Colonic mucosa (tissue), 4 donors: ENCODE data around the gene PLD1. TPM values are rescaled to one million over a fixed set of nuclear protein-coding genes. Genes with fewer than 3 reads are reported as not detected.

Source experiments
- DNase-seq: peaks from one replicate; pipeline ENCODE4 v3.0.0-alpha.2; 2020
- H3K27ac ChIP-seq: fragments of 200-600 bp; one replicate; pipeline ENCODE4 v1.8.0; 2021
- H3K27me3 ChIP-seq: fragments of 200-600 bp; one replicate; pipeline ENCODE4 v1.8.0; 2021
- H3K36me3 ChIP-seq: fragments of 200-600 bp; one replicate; pipeline ENCODE4 v1.8.0; 2021
- H3K4me1 ChIP-seq: fragments of 200-600 bp; one replicate; pipeline ENCODE4 v1.8.0; 2021; ENCODE audit warnings: mild to moderate bottlenecking
- H3K4me3 ChIP-seq: fragments of 200-600 bp; one replicate; pipeline ENCODE4 v1.8.0; 2021
- H3K9ac ChIP-seq, 2 donors: one replicate each; pipeline ENCODE4 v1.7.0; 2013; ENCODE audit warnings: control low read depth in 2 of 2, low read depth in 2 of 2, low read length in 2 of 2
- H3K9me3 ChIP-seq: fragments of 200-600 bp; one replicate; pipeline ENCODE4 v1.8.0; 2021
- intact Hi-C: fragments of 100-400 bp; cut with DNase I; formaldehyde crosslinking; loops from one replicate; pipeline ENCODE4 v1.14.1; 2022
- total RNA-seq, 2 donors: library from RNA; stranded (reverse); fragmentation: NEBNext Ultra II Directional in 1 of 2; extraction: Animal tissue kit (Norgen Biotek cat#: 25700) in 1 of 2; gene quantifications; one replicate each; pipeline ENCODE4 v1.2.1, GENCODE V29; 2021
- TF ChIP-seq, protein P1 (sequence below): fragments of 200-600 bp; IDR thresholded peaks from one replicate; pipeline ENCODE4 v1.8.0; 2022; ENCODE audit warnings: antibody characterized with exemption, mild to moderate bottlenecking
- donor health status: healthy.
- donor health status: DM: no; HTN: no; CAD: no.
- donor health status: DM: no; HTN: no; CAD: no.

Gene PLD1
- total RNA-seq, 2 donors from 2014 or later = 49.6 to 81.3 TPM

DNA sequence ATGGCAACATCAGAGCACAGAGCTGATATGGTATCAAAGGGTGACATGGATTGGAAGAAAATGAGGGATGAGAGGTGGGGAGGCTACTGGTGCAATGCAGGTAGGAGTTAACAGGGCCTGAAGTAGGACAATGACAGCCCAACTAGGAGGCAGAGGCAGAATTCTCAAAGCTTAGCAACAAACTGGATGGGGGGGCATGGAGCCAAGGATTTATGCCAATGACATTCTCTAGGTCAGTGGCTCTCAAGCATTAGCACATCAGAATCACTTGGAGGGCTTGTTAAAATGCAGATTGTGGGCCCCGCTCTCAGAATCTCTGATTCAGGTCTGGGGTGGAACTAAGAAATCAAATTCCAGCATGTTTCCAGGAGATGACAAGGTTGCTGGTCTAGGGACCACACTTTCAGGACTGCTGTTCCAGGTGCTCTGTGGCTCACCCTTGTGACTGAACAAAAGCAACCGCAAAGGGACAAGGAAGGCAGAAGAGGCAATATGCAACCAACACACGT is 252.0 kb downstream of the PLD1 start:
- Histone ChIP-seq H3K9me3 (no peaks in the 10 kb centered on the region), H3K4me3 (no peak overlapping the region), H3K36me3 (no peaks in the 10 kb centered on the region), H3K4me1 (no peaks in the 10 kb centered on the region), H3K27ac (no peak overlapping the region), H3K9ac (no peak overlapping the region), H3K27me3 (no peaks in the 10 kb centered on the region)
- no peak for DNase-seq
- TF ChIP-seq, protein P1, sequence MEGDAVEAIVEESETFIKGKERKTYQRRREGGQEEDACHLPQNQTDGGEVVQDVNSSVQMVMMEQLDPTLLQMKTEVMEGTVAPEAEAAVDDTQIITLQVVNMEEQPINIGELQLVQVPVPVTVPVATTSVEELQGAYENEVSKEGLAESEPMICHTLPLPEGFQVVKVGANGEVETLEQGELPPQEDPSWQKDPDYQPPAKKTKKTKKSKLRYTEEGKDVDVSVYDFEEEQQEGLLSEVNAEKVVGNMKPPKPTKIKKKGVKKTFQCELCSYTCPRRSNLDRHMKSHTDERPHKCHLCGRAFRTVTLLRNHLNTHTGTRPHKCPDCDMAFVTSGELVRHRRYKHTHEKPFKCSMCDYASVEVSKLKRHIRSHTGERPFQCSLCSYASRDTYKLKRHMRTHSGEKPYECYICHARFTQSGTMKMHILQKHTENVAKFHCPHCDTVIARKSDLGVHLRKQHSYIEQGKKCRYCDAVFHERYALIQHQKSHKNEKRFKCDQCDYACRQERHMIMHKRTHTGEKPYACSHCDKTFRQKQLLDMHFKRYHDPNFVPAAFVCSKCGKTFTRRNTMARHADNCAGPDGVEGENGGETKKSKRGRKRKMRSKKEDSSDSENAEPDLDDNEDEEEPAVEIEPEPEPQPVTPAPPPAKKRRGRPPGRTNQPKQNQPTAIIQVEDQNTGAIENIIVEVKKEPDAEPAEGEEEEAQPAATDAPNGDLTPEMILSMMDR = no peak
- intact Hi-C loops = no loop called here

DNA sequence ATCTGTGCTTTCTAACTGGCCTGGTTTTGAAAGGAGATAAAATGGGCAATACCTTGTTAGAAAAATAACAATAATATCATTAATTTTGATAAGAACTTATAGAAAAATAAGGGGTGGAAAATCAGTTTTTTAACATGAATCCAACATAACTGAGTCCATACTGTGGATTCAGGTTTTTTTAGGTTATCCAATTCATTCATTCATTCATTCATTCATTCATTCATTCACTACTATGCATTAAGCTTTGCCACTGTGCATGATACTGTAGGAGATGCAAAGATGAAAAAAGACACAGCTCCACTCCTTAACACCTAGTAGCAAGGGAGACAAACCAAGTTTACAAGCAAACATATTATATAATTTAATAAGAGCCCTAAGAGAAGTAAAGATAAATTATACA is 253.1 kb downstream of the PLD1 start:
- TF ChIP-seq, protein P1 = no peak
- Histone ChIP-seq H3K36me3 (no peaks in the 10 kb centered on the region), H3K4me1 (no peaks in the 10 kb centered on the region), H3K4me3 (no peak overlapping the region), H3K9me3 (no peaks in the 10 kb centered on the region), H3K27ac (no peak overlapping the region), H3K27me3 (no peaks in the 10 kb centered on the region), H3K9ac (no peak overlapping the region)
- intact Hi-C loops = no loop called here
- no peak for DNase-seq

DNA sequence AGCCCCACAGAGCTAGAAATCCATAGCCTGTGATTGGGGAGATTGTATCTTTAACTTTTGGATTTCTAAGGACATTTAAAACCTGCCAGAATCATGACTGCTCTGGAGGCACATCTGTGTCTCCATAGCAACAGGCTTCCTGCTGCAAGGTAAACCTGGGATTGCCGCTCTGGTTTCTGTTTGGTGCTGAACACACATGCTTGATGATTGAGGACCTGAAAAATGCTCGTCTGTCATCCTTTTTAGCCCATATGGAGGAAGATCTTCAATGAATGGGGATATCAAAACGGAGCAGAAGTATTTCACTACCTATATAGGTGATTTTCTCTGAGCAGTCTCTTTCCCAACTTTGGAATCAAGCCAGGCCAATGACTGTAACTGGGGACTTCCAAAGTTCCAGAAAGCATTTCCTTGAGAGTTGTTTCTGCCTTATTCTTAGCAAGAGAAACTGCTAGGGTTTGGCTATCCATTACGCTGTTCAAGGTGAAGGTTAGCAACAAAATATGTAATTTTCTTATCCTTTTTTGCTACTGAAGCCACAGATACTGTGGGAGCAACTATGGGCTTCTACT is 253.6 kb downstream of the PLD1 start:
- Histone ChIP-seq H3K9ac (no peak overlapping the region), H3K9me3 (no peaks in the 10 kb centered on the region), H3K27ac (no peak overlapping the region), H3K4me1 (no peaks in the 10 kb centered on the region), H3K36me3 (no peaks in the 10 kb centered on the region), H3K27me3 (no peaks in the 10 kb centered on the region), H3K4me3 (no peak overlapping the region)
- TF ChIP-seq, protein P1 = no peak
- intact Hi-C loops = no loop called here
- no peak for DNase-seq

DNA sequence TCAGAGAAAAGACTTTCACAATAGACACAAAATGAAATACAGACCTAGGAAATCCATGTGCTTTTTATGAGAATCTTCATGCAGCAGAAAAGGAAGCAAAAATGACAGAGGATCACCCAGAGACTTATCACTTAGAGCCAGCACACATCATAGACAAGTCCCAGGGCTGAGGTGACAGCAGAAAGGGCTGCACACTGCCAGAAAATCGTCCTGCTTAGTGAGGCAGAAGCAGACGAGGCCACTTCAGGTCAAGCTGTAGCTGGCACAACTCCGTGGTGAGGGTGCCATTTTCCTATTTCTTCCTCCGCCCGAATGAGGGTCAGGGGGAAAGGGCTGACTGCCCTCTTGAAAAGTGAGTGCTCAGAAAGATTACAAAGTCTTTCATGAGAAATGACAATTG is 254.1 kb downstream of the PLD1 start:
- intact Hi-C loops = no loop called here
- DNase-seq = no peak
- TF ChIP-seq, protein P1 = no peak
- H3K27ac ChIP-seq = no peak overlapping the region
- H3K4me1 ChIP-seq = no peaks in the 10 kb centered on the region
- H3K9me3 ChIP-seq = no peaks in the 10 kb centered on the region
- no peak overlapping the region for H3K4me3 ChIP-seq
- no peaks in the 10 kb centered on the region for H3K36me3 ChIP-seq
- H3K9ac ChIP-seq = no peak overlapping the region
- no peaks in the 10 kb centered on the region for H3K27me3 ChIP-seq

DNA sequence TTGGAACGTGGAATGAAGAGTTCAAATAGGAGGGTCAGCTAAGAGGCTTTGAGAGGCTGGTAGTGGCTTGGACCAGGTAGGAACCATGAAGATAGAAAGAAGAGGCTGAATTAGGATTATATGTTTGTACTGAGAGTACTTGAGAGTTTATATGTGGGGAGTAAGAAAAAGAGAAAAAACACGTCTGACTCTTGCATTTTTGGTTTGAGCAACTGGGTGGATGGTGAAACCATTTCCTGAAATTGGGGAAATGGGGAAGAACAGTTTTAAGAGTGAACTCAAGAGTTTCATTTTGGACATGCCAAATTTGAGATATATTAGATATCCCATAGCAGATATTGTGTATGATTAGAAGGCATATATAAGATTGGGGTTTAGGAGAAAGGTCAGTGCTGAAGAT is 257.2 kb downstream of the PLD1 start:
- intact Hi-C loops = no loop called here
- DNase-seq = no peak
- no peaks in the 10 kb centered on the region for H3K4me1 ChIP-seq
- H3K36me3 ChIP-seq = no peaks in the 10 kb centered on the region
- no peak overlapping the region for H3K9ac ChIP-seq
- H3K4me3 ChIP-seq = no peak overlapping the region
- H3K9me3 ChIP-seq = no peaks in the 10 kb centered on the region
- no peaks in the 10 kb centered on the region for H3K27me3 ChIP-seq
- TF ChIP-seq, protein P1 = no peak
- H3K27ac ChIP-seq = no peak overlapping the region
